Calu3 (cell line): Measurements from ENCODE around the gene KIAA0930. TPM values are rescaled to one million over a fixed set of nuclear protein-coding genes. Genes with fewer than 3 reads are reported as not detected.

Experiments
- BruUV-seq: library from RNA; stranded (reverse); fragments of 400-500 nt; replicated peaks from 2 replicates; lab custom pipeline; 2021; lab: Mats Ljungman, UMichigan
- CTCF ChIA-PET: fragments of 300-600 bp; sonication (Branson Sonifier 250); formaldehyde crosslinking; loops from one replicate; lab custom pipeline; 2022; ENCODE audit warnings: antibody characterized with exemption; lab: Charles Lee
- DNase-seq: peaks from one replicate; pipeline ENCODE4 v3.0.0; 2022
- H3K27ac Mint-ChIP-seq: one replicate; pipeline ENCODE4 v1.8.0; 2022; ENCODE audit warnings: mixed read lengths; ENCODE audit not compliant: unreplicated experiment
- H3K27me3 Mint-ChIP-seq: one replicate; pipeline ENCODE4 v1.8.0; 2022; ENCODE audit warnings: mixed read lengths; ENCODE audit not compliant: unreplicated experiment
- H3K36me3 Mint-ChIP-seq: one replicate; pipeline ENCODE4 v1.8.0; 2022; ENCODE audit warnings: mild to moderate bottlenecking, moderate library complexity, mixed read lengths; ENCODE audit not compliant: insufficient read depth, unreplicated experiment
- H3K4me1 Mint-ChIP-seq: one replicate; pipeline ENCODE4 v1.8.0; 2022; ENCODE audit warnings: mild to moderate bottlenecking, low read depth, mixed read lengths; ENCODE audit not compliant: unreplicated experiment
- H3K4me3 Mint-ChIP-seq: one replicate; pipeline ENCODE4 v1.8.0; 2022; ENCODE audit warnings: mild to moderate bottlenecking, low read depth, moderate library complexity, mixed read lengths; ENCODE audit not compliant: unreplicated experiment
- H3K9me3 Mint-ChIP-seq: one replicate; pipeline ENCODE4 v1.8.0; 2022; ENCODE audit warnings: low read depth, mixed read lengths; ENCODE audit not compliant: unreplicated experiment
- CTCF ChIP-seq: fragments of 200-600 bp; IDR thresholded peaks from one replicate; pipeline ENCODE4 v1.8.0; 2022; ENCODE audit warnings: antibody characterized with exemption; ENCODE audit not compliant: unreplicated experiment
- intact Hi-C: fragments of 100-400 bp; cut with micrococcal nuclease; formaldehyde crosslinking; loops from one replicate; pipeline ENCODE4 v1.10.0; 2022; ENCODE audit not compliant: unreplicated experiment
- total RNA-seq: library from RNA; stranded (reverse); gene quantifications from 2 replicates; pipeline ENCODE4 v1.2.3, GENCODE V29; 2022

The KIAA0930 gene
- total RNA-seq, 1 experiment from 2014 or later, result 56.8 TPM

DNA sequence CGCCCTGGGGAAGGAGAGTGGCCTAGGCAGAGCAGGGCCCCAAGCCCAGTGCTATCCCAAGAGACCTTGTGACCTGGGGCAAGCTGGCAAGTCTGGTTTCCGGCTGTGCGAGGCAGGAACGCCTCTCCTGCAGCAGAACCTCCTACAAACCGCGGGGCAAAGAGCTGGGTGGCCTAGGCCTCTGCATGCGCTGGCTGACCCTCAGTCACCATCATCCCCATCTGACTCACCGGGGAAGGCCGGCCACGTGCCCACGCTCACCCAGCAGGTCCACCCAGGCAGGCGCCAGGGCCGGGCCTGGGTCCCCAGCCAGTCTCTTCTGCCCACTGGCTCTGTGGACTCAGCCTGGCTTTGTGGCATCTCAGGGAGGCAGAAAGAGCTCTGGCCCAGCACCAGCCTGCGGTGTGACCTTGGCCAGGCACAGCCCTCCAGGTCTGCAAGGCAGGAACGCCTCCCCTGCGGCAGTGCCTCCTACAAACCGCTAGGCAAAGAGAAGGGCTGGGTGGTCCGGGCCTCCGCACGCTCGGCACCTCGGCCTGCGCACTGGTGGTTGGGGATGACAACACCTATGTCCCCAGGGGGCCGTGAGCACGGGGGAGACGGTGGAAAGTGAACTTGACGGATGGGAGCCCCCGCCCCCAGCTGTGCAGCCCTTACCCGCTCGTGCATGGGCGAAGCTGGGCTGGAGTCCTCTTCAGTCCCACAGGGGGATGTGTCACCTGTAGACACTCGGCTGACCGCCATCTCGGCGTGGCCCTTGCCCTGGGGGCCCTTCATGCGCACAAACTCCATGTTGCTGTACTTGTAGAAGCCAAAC, 38.2 kb downstream of the KIAA0930 start:
- Mint-ChIP-seq H3K27ac (no peak overlapping the region), H3K4me3 (no peak overlapping the region), H3K36me3 (peaks cover 50% of the 10 kb centered on the region), H3K27me3 (no peaks in the 10 kb centered on the region), H3K4me1 (peaks cover 10% of the 10 kb centered on the region), H3K9me3 (no peaks in the 10 kb centered on the region)
- no TSS peak for BruUV-seq
- intact Hi-C loops, result no loop called here
- no peak for TF ChIP-seq CTCF
- CTCF ChIA-PET, result interaction anchor here (0.6 kb wide), 1 partner anchor 178 kb away, joined by 10 read pairs; no protein-coding TSS in a partner anchor
- no peak for DNase-seq

DNA sequence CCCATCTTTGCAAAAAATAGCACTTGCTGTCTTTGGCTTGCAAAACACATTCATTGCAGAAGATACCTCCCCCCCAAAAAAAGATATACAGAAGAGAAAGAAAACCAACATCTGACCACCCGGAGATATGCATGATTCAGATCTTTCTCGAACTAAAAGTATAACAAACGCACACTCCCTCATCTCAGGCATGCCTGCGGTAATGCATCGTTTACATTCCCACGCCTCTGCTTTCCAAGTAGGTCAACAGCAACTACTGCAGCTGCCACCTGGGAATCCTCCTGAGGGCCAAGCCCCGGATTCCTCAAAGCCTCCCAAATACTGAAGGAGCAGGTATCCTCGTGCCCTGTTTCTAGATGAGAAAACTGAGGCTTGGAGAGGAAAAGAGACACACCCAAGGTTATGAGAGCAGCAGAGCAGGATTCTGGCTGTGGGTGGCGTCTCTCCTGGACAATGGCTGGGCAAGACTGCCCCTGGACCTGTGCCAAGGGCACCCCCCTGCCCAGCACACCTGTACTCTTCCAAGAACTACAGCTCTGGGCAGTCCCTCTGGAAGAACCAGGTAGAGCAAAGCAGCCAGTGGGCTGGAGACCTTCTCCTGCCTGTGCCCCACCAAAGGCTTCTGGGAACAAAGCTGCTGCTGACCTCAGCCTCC, 38.9 kb downstream of the KIAA0930 start:
- no peak overlapping the region for H3K27ac Mint-ChIP-seq
- no TSS peak for BruUV-seq
- peaks cover 50% of the 10 kb centered on the region for H3K36me3 Mint-ChIP-seq
- intact Hi-C loops, result no loop called here
- no peak for DNase-seq
- no peaks in the 10 kb centered on the region for H3K9me3 Mint-ChIP-seq
- H3K4me3 Mint-ChIP-seq, result no peak overlapping the region
- TF ChIP-seq CTCF, result no peak
- CTCF ChIA-PET, result interaction anchor here (0.6 kb wide), 1 partner anchor 179 kb away, joined by 10 read pairs; no protein-coding TSS in a partner anchor
- H3K27me3 Mint-ChIP-seq, result no peaks in the 10 kb centered on the region
- H3K4me1 Mint-ChIP-seq, result peaks cover 10% of the 10 kb centered on the region

DNA sequence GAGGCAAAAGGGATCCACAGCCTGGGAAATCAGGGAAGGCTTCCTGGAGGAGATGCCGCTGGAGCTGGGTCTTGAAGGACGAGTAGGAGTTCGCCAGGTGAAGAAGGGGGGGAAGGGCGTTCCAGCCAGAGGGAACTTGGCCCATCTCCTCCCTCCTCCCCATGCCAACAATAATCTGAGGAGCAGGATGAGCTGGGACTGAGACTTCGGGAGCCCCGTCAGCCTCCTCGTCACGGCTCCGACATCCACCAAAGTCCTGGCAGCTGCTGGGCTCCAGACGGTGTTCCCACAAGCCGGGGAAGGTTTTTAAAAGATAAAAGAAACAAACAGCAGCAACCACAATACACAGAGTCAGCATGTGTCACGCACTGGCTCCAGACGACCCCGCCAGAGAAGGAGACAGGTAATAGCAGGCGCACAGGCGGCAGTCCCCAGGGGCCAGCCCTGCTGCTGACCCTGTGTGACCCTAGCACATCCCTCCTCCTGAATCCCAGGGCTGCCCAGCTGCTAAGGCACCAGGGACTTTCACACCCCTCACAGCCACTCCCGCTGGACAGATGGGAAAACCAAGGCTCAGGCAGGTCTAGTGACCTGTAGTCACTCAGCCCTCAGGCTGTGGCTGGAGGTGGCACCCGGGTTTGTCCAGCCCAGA, 39.7 kb downstream of the KIAA0930 start:
- CTCF ChIA-PET, result no interaction called here
- H3K36me3 Mint-ChIP-seq, result peaks cover 48% of the 10 kb centered on the region
- H3K4me3 Mint-ChIP-seq, result no peak overlapping the region
- intact Hi-C loops, result no loop called here
- no peak overlapping the region for H3K27ac Mint-ChIP-seq
- peaks cover 10% of the 10 kb centered on the region for H3K4me1 Mint-ChIP-seq
- no peaks in the 10 kb centered on the region for H3K27me3 Mint-ChIP-seq
- TF ChIP-seq CTCF, result no peak
- no peaks in the 10 kb centered on the region for H3K9me3 Mint-ChIP-seq
- BruUV-seq, result no TSS peak
- DNase-seq, result no peak

GRCh38 chr22:45200230-45200629, 40.5 kb downstream of the KIAA0930 start:
- Mint-ChIP-seq H3K4me1 (peaks cover 10% of the 10 kb centered on the region), H3K27me3 (no peaks in the 10 kb centered on the region), H3K36me3 (peaks cover 49% of the 10 kb centered on the region), H3K4me3 (no peak overlapping the region), H3K27ac (no peak overlapping the region), H3K9me3 (no peaks in the 10 kb centered on the region)
- intact Hi-C loops, result no loop called here
- no TSS peak for BruUV-seq
- CTCF ChIA-PET, result no interaction called here
- TF ChIP-seq CTCF, result no peak
- no peak for DNase-seq
